ENCODE measurements around the gene PSMD8.

PSMD8 gene

GRCh38 chr19:38394488-38394887, 20.1 kb downstream of the PSMD8 start:
- DNase-seq (ENCODE audit: extremely low spot score), result peak; percentile 59
- ChIA-PET CTCF (interaction anchor here (0.9 to 3.7 kb wide), 2 partner anchors 8 to 536 kb away, joined by 3 to 32 read pairs; partner anchors contain the start of genes FAM98C, MRPS12 and SARS2), POLR2A (interaction anchor here (0.6 to 1.2 kb wide), 2 partner anchors 20 to 60 kb away, joined by 3 to 4 read pairs; partner anchors contain the start of gene PSMD8)
- TF ChIP-seq, protein P1, sequence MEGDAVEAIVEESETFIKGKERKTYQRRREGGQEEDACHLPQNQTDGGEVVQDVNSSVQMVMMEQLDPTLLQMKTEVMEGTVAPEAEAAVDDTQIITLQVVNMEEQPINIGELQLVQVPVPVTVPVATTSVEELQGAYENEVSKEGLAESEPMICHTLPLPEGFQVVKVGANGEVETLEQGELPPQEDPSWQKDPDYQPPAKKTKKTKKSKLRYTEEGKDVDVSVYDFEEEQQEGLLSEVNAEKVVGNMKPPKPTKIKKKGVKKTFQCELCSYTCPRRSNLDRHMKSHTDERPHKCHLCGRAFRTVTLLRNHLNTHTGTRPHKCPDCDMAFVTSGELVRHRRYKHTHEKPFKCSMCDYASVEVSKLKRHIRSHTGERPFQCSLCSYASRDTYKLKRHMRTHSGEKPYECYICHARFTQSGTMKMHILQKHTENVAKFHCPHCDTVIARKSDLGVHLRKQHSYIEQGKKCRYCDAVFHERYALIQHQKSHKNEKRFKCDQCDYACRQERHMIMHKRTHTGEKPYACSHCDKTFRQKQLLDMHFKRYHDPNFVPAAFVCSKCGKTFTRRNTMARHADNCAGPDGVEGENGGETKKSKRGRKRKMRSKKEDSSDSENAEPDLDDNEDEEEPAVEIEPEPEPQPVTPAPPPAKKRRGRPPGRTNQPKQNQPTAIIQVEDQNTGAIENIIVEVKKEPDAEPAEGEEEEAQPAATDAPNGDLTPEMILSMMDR (IDR thresholded peaks at IDR 0.05; ENCODE audit: control extremely low read depth, extremely low read depth, low read depth, missing control alignments), result no peak

DNA sequence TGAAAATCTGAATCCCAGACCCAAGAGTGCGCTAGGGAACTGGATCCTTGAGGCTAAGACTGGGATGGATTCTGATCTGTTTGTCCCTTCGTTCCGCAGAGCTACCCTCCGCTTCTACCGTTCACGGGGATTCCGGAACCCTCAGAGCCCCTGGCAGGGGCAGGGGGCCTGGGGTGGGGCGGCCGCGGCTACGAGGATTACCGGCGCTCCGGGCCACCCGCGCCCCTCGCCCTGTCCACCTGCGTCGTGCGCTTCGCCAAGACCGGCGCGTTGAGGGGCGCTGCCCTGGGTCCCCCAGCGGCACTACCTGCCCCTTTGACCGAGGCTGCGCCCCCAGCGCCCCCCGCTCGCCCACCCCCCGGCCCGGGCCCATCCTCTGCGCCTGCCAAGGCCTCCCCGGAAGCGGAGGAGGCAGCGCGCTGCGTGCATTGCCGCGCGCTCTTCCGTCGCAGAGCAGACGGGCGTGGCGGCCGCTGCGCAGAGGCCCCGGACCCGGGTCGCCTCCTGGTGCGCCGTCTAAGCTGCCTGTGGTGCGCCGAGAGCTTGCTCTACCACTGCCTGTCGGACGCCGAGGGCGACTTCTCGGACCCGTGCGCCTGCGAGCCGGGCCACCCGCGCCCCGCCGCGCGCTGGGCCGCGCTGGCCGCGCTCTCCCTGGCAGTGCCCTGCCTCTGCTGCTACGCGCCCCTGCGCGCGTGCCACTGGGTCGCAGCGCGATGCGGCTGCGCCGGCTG, 21.2 kb downstream of the PSMD8 start:
- DNase-seq (ENCODE audit: extremely low spot score), result no peak
- ChIA-PET CTCF (interaction anchor here (3.7 kb wide), 1 partner anchor 7 kb away, joined by 32 read pairs; the partner anchor contains the start of gene FAM98C), POLR2A (no interaction called here)
- TF ChIP-seq, protein P1 (IDR thresholded peaks at IDR 0.05; ENCODE audit: control extremely low read depth, extremely low read depth, low read depth, missing control alignments), result no peak

DNA sequence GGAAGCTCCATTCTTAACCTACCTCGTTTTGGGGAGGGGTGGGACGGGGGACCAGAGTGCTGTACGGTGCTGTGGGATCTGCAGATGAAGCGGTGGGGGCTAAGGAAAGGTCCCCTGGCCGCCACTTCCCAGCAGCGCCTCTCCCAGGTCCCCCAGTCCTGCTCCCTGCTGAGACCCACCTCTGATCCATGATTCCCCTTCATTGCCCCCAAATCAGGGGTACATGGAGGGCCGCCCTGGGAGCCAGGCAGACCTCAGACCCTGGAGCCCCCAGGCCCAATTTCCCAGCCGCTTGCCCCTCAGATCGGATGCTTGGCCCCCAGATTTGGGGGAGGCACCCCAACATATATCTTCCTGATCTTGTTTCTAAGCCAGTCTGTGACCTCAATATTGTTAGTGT, 24.7 kb downstream of the PSMD8 start:
- CTCF ChIA-PET, result no interaction called here
- POLR2A ChIA-PET, result no interaction called here
- TF ChIP-seq, protein P1 (IDR thresholded peaks at IDR 0.05; ENCODE audit: control extremely low read depth, extremely low read depth, low read depth, missing control alignments), result no peak
- no peak for DNase-seq (ENCODE audit: extremely low spot score)

DNA sequence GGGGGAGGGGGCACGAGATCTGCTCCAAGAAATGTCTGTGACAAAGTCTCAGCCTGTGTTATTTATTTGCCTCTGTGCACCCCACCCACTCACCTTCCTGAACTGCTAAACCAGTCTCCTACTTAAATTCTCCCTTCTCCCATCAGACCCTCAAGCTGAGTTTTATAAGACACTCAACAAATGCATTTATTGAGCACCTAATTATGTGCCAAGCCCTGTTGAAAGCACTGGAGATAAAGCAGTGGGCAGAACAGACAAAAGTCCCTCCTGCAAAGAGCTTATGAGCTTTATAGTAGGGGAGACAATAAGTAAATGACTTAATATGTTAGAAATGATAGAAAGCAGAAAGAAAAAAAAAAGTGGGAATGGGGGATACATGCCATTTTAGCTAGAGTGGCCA, 25.2 kb downstream of the PSMD8 start:
- ChIA-PET CTCF (interaction anchor here (1.3 to 1.4 kb wide), 2 partner anchors 10 to 98 kb away, joined by 4 to 5 read pairs; no protein-coding TSS in a partner anchor), POLR2A (no interaction called here)

GRCh38 chr19:38400361-38400760, 26.0 kb downstream of the PSMD8 start:
- CTCF ChIA-PET, result interaction anchor here (0.9 to 1.4 kb wide), 3 partner anchors 11 to 530 kb away, joined by 3 to 5 read pairs (median 4); partner anchors contain the start of genes MRPS12 and SARS2

More for the DNA sequence above, 25.2 kb downstream of the PSMD8 start:
- no peak for DNase-seq (ENCODE audit: extremely low spot score)
- TF ChIP-seq, protein P1 (IDR thresholded peaks at IDR 0.05; ENCODE audit: control extremely low read depth, extremely low read depth, low read depth, missing control alignments), result no peak

DNA sequence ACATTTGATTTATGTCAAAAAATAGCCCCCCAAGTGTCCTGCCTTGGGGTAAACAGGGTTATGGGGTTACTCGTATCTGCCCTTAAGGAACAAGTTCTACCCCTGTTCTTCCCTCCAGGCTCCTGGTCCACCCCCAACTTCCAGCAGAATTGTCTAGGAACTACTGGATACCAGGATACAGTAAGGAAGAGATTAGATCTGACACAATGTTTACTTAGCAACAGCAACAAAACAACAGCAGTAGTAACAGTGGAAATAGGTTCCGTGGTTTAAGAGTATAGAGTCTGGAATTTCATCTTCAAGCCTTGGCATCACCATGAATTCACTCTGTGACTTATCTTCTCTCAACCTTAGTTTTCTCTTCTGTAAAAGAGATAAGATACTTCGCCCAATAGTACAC, 26.8 kb downstream of the PSMD8 start:
- no peak for DNase-seq (ENCODE audit: extremely low spot score)
- TF ChIP-seq, protein P1 (IDR thresholded peaks at IDR 0.05; ENCODE audit: control extremely low read depth, extremely low read depth, low read depth, missing control alignments), result no peak
- ChIA-PET CTCF (interaction anchor here (2.9 to 3.2 kb wide), 2 partner anchors 13 to 25 kb away, joined by 29 to 43 read pairs; partner anchors contain the start of genes GGN, RASGRP4 and SPRED3), POLR2A (no interaction called here)

More at GRCh38 chr19:38400361-38400760, 26.0 kb downstream of the PSMD8 start:
- no peak for DNase-seq (ENCODE audit: extremely low spot score)
- TF ChIP-seq, protein P1 (IDR thresholded peaks at IDR 0.05; ENCODE audit: control extremely low read depth, extremely low read depth, low read depth, missing control alignments), result no peak
- POLR2A ChIA-PET, result no interaction called here
